ENCODE data around the gene DOP1A.

Gene DOP1A

DNA sequence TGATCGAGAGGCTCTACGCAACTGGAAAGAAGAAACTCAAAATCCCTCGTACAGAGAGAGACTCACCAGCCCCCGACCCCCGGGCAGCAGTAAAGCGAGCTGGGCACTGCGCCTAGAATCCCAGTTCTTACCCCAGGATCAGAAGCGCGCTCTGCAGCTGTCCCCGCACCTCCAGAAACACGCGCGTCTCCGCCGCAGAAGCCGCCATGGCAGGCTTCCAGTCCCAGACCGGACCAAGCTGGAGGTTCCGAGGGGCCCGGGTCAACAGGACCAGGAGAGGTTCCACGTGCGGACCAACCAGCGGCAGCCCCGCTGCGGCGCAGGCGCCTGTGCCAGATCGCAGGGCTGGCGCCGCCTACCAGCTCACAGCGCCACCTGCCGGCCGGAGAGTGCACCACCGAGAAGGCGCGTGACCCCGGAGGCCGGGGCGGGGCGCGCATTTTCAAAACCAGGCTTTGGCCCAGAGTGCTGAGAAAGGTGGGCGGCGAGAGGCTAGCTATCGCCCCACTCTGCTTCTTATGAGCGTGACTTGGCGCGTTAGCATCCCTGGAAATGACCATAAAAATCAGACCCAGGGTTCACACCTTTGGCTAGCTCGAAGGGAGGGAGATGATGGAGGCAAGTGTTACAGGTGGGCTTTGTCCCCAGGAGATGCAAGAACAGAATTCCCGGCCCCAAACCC is 1.8 kb upstream of the DOP1A start, which contains the start of gene UBE3D:
TSS of gene UBE3D (minus strand) at position 331 of the 682 bp plus-strand sequence. CDS start at position 208, 123 bp downstream.
- no peaks in the 10 kb centered on the region for H3K4me1 ChIP-seq (ENCODE audit: insufficient read depth, insufficient read length)
- TF ChIP-seq YY1 (IDR thresholded peaks at IDR 0.05; ENCODE audit: insufficient read depth, insufficient read length) (no peak), ZNF274 (IDR thresholded peaks at IDR 0.05; ENCODE audit: low read depth, low read length) (no peak), SUZ12 (IDR thresholded peaks at IDR 0.05; ENCODE audit: extremely low read depth, insufficient read depth, insufficient read length) (no peak)
- peak within 1 kb of the TSS; percentile 64 for H3K4me3 ChIP-seq (ENCODE audit: insufficient read length, low read depth)

DNA sequence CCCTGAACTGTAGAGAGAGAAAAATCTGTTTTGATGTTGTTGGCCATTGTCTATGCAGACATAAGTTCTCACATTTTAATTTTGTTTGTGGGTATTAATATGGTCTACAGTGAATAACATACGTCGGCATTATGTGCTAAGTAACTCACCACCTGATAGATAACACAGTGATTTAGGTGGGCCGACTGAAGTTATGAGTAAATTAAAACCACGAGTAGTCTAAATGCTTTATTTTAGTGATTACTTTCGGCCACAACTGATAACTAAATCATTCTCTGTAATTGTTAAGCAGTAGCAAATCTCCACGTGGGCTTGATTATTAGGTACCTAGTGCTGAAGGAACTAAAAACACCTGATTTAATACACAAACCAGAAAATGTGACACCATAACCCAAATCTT is 1.1 kb downstream of the DOP1A start:
- H3K4me1 ChIP-seq (ENCODE audit: insufficient read depth, insufficient read length), result no peaks in the 10 kb centered on the region
- no peaks in the 10 kb centered on the region for H3K27me3 ChIP-seq (ENCODE audit: insufficient read depth, insufficient read length)
- TF ChIP-seq YY1 (IDR thresholded peaks at IDR 0.05; ENCODE audit: insufficient read depth, insufficient read length) (no peak), ZNF274 (IDR thresholded peaks at IDR 0.05; ENCODE audit: low read depth, low read length) (no peak), SUZ12 (IDR thresholded peaks at IDR 0.05; ENCODE audit: extremely low read depth, insufficient read depth, insufficient read length) (no peak)
- no peaks in the 10 kb centered on the region for H3K9me3 ChIP-seq (ENCODE audit: insufficient read depth, low read length)
- no peak for DNase-seq (ENCODE audit: low read depth, low spot score)
- H3K4me3 ChIP-seq (ENCODE audit: insufficient read length, low read depth), result peak overlapping the region; percentile 80
- peak overlapping the region; percentile 67 for H3K9ac ChIP-seq (ENCODE audit: insufficient read length, low read depth)
- no peaks in the 10 kb centered on the region for H3K36me3 ChIP-seq (ENCODE audit: insufficient read depth, insufficient read length, low read length)

More for the DNA sequence above, 1.8 kb upstream of the DOP1A start, which contains the start of gene UBE3D:
- DNase-seq (ENCODE audit: low read depth, low spot score), result peak; percentile 61
- Histone ChIP-seq H3K9me3 (ENCODE audit: insufficient read depth, low read length) (no peaks in the 10 kb centered on the region), H3K9ac (ENCODE audit: insufficient read length, low read depth) (peak within 1 kb of the TSS; percentile 86), H3K36me3 (ENCODE audit: insufficient read depth, insufficient read length, low read length) (no peaks in the 10 kb centered on the region), H3K27me3 (ENCODE audit: insufficient read depth, insufficient read length) (no peaks in the 10 kb centered on the region)

DNA sequence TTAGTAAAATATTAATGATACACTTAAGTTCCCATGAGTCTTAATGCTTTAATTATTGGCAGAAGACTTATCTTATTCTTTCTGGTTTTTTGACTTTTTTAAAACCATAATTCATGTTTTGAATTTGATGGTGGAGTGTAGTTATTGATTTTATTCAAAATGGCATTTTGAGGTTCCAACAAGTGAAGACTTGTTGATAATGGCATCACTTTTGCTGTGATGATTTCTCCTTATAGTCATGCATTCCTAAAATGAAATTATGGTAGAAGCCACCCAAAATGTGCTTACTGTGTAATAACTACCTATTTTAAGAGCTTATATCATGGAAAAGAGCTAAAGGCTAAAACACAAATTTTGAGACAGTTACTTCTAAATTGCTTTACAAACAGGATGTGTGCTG is 2.2 kb downstream of the DOP1A start:
- H3K9ac ChIP-seq (ENCODE audit: insufficient read length, low read depth), result no peak overlapping the region
- no peak for DNase-seq (ENCODE audit: low read depth, low spot score)
- no peaks in the 10 kb centered on the region for H3K27me3 ChIP-seq (ENCODE audit: insufficient read depth, insufficient read length)
- TF ChIP-seq SUZ12 (IDR thresholded peaks at IDR 0.05; ENCODE audit: extremely low read depth, insufficient read depth, insufficient read length) (no peak), YY1 (IDR thresholded peaks at IDR 0.05; ENCODE audit: insufficient read depth, insufficient read length) (no peak), ZNF274 (IDR thresholded peaks at IDR 0.05; ENCODE audit: low read depth, low read length) (no peak)
- H3K9me3 ChIP-seq (ENCODE audit: insufficient read depth, low read length), result no peaks in the 10 kb centered on the region
- H3K4me3 ChIP-seq (ENCODE audit: insufficient read length, low read depth), result no peak overlapping the region
- no peaks in the 10 kb centered on the region for H3K4me1 ChIP-seq (ENCODE audit: insufficient read depth, insufficient read length)
- no peaks in the 10 kb centered on the region for H3K36me3 ChIP-seq (ENCODE audit: insufficient read depth, insufficient read length, low read length)

DNA sequence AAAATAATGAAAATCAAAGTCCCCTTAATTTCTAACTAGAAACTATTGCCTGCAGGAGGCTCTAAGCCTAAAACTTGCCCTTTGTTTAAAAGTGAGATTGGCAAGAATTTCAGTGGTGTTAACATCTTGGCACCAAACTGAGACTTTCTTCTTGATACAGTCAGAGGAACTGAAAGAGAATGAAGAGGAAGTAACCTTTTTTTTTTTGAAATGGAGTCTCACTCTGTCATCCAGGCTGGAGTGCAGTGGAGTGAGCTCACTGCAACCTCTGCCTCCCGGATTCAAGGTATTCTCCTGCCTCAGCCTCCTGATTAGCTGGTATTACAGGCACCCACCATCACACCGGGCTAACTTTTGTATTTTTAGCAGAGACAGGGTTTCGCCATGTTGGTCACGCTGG is 3.6 kb downstream of the DOP1A start:
- Histone ChIP-seq H3K9ac (ENCODE audit: insufficient read length, low read depth) (no peak overlapping the region), H3K4me1 (ENCODE audit: insufficient read depth, insufficient read length) (no peaks in the 10 kb centered on the region), H3K4me3 (ENCODE audit: insufficient read length, low read depth) (no peak overlapping the region), H3K27me3 (ENCODE audit: insufficient read depth, insufficient read length) (no peaks in the 10 kb centered on the region), H3K36me3 (ENCODE audit: insufficient read depth, insufficient read length, low read length) (no peaks in the 10 kb centered on the region), H3K9me3 (ENCODE audit: insufficient read depth, low read length) (no peaks in the 10 kb centered on the region)
- TF ChIP-seq YY1 (IDR thresholded peaks at IDR 0.05; ENCODE audit: insufficient read depth, insufficient read length) (no peak), ZNF274 (IDR thresholded peaks at IDR 0.05; ENCODE audit: low read depth, low read length) (no peak), SUZ12 (IDR thresholded peaks at IDR 0.05; ENCODE audit: extremely low read depth, insufficient read depth, insufficient read length) (no peak)
- no peak for DNase-seq (ENCODE audit: low read depth, low spot score)

DNA sequence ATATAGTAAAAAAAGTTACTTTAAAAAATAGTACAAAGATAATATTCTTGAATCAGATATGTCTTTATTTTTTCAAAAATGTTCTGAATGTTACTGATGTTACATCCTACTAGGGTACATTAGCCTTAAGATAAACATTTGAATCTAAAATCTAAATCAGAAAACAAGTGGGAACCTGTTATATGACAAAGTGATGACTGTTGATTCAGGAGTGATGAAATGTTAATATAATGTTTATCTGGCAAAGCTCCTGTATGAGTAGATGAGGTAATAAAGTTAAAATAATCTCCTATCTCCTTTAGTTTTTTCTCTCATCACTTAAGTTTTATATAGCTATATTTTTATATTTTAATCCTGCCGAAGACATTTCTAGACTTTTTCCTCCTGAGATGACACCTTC is 4.2 kb downstream of the DOP1A start:
- no peaks in the 10 kb centered on the region for H3K27me3 ChIP-seq (ENCODE audit: insufficient read depth, insufficient read length)
- no peak overlapping the region for H3K9ac ChIP-seq (ENCODE audit: insufficient read length, low read depth)
- H3K4me3 ChIP-seq (ENCODE audit: insufficient read length, low read depth), result no peak overlapping the region
- H3K36me3 ChIP-seq (ENCODE audit: insufficient read depth, insufficient read length, low read length), result no peaks in the 10 kb centered on the region
- no peaks in the 10 kb centered on the region for H3K9me3 ChIP-seq (ENCODE audit: insufficient read depth, low read length)
- DNase-seq (ENCODE audit: low read depth, low spot score), result no peak
- H3K4me1 ChIP-seq (ENCODE audit: insufficient read depth, insufficient read length), result no peaks in the 10 kb centered on the region
- TF ChIP-seq YY1 (IDR thresholded peaks at IDR 0.05; ENCODE audit: insufficient read depth, insufficient read length) (no peak), ZNF274 (IDR thresholded peaks at IDR 0.05; ENCODE audit: low read depth, low read length) (no peak), SUZ12 (IDR thresholded peaks at IDR 0.05; ENCODE audit: extremely low read depth, insufficient read depth, insufficient read length) (no peak)

DNA sequence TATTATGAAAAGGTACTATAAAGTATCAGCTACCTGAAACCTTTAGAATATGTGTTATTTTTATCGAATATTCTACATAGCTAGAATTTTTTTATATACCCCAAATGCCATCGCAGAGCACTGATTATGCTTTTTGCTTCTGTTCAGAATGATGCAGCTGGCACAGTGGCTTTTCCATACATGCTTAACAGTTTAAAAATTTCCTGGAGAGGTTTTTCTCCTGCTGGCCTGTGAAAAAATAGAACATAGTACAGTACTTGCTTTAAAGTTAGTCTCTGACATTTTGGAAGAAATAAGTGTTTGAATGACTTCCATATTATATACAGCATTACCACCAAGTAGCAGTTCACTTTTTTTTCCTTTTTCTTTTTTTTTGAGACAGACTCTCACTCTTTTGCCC is 5.3 kb downstream of the DOP1A start:
- Histone ChIP-seq H3K36me3 (ENCODE audit: insufficient read depth, insufficient read length, low read length) (no peaks in the 10 kb centered on the region), H3K4me1 (ENCODE audit: insufficient read depth, insufficient read length) (no peaks in the 10 kb centered on the region), H3K9ac (ENCODE audit: insufficient read length, low read depth) (no peak overlapping the region), H3K9me3 (ENCODE audit: insufficient read depth, low read length) (no peaks in the 10 kb centered on the region), H3K4me3 (ENCODE audit: insufficient read length, low read depth) (no peak overlapping the region), H3K27me3 (ENCODE audit: insufficient read depth, insufficient read length) (no peaks in the 10 kb centered on the region)
- TF ChIP-seq YY1 (IDR thresholded peaks at IDR 0.05; ENCODE audit: insufficient read depth, insufficient read length), result no peak
- no peak for TF ChIP-seq ZNF274 (IDR thresholded peaks at IDR 0.05; ENCODE audit: low read depth, low read length)
- TF ChIP-seq SUZ12 (IDR thresholded peaks at IDR 0.05; ENCODE audit: extremely low read depth, insufficient read depth, insufficient read length), result no peak
- no peak for DNase-seq (ENCODE audit: low read depth, low spot score)

DNA sequence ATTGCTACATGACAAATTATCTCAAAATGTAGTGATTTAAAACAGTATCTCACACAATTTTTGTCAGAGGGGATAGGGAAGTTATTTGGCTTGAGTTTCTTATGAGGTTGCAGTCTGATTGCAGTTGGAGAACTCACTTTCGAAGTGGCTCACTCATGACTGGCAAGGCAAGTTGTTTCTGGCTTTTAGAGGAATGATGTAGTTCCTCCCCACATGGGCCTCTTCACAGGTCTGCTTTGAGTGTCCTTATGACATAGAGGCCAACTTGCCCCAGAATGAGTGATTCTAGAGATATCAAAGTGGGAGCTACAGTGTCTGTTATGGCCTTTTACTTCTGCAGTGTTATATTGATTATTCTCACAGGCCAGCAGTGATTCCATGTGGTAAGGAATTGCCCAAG is 6.1 kb downstream of the DOP1A start:
- TF ChIP-seq ZNF274 (IDR thresholded peaks at IDR 0.05; ENCODE audit: low read depth, low read length), result no peak
- TF ChIP-seq SUZ12 (IDR thresholded peaks at IDR 0.05; ENCODE audit: extremely low read depth, insufficient read depth, insufficient read length), result no peak
- no peak for TF ChIP-seq YY1 (IDR thresholded peaks at IDR 0.05; ENCODE audit: insufficient read depth, insufficient read length)
- H3K9ac ChIP-seq (ENCODE audit: insufficient read length, low read depth), result no peak overlapping the region
- no peaks in the 10 kb centered on the region for H3K27me3 ChIP-seq (ENCODE audit: insufficient read depth, insufficient read length)
- no peaks in the 10 kb centered on the region for H3K36me3 ChIP-seq (ENCODE audit: insufficient read depth, insufficient read length, low read length)
- no peaks in the 10 kb centered on the region for H3K9me3 ChIP-seq (ENCODE audit: insufficient read depth, low read length)
- H3K4me1 ChIP-seq (ENCODE audit: insufficient read depth, insufficient read length), result no peaks in the 10 kb centered on the region
- DNase-seq (ENCODE audit: low read depth, low spot score), result no peak
- no peak overlapping the region for H3K4me3 ChIP-seq (ENCODE audit: insufficient read length, low read depth)
